Testis (tissue), 3 donors: ENCODE data around the gene IZUMO4. TPM values are rescaled to one million over a fixed set of nuclear protein-coding genes. Genes with fewer than 3 reads are reported as not detected.

Source experiments
- DNase-seq: peaks from one replicate; pipeline ENCODE4 v3.0.0-alpha.2; 2019
- H3K27ac ChIP-seq, 2 donors: fragments of 200-600 bp; sonication (generic); one replicate each; pipeline ENCODE4 v1.5.1; 2019
- H3K27me3 ChIP-seq: fragments of 200-600 bp; sonication (generic); one replicate; pipeline ENCODE4 v1.5.1; 2019
- H3K36me3 ChIP-seq: fragments of 200-600 bp; sonication (generic); one replicate; pipeline ENCODE4 v1.5.1; 2017; ENCODE audit warnings: low read depth; ENCODE audit errors: missing control alignments
- H3K4me1 ChIP-seq: fragments of 200-600 bp; sonication (generic); one replicate; pipeline ENCODE4 v1.5.1; 2019
- H3K4me3 ChIP-seq, 2 donors: fragments of 200-600 bp; sonication (generic); one replicate each; pipeline ENCODE4 v1.5.1; 2017 to 2019
- H3K9me3 ChIP-seq: fragments of 200-600 bp; sonication (generic); one replicate; pipeline ENCODE4 v1.5.1; 2017
- POLR2A ChIP-seq: fragments of 450-650 bp; IDR thresholded peaks from one replicate; pipeline ENCODE4 v1.6.1; 2017; ENCODE audit warnings: antibody characterized with exemption, mild to moderate bottlenecking, moderate library complexity
- WGBS, 2 donors: methylation state at CpG; one replicate each; pipeline ENCODE4 v1.1.5; 2018; 5-methylcytosine and 5-hydroxymethylcytosine counted together
- intact Hi-C: fragments of 100-400 bp; cut with DNase I; formaldehyde crosslinking; loops from one replicate; pipeline ENCODE4 v1.15.1; 2023; ENCODE audit warnings: low total_unique reads
- polyA plus RNA-seq: library from polyadenylated mRNA; stranded (reverse); fragments of 350-450 nt; fragmentation: Illumina TruSeq; extraction: RNeasy Lipid Tissue Mini Kit (QIAGEN cat#74804); gene quantifications from one replicate; pipeline ENCODE4 v1.2.3, GENCODE V29; 2014; ENCODE audit warnings: low read depth, low replicate concordance; ENCODE audit not compliant: insufficient read depth
- total RNA-seq, 2 donors: library from RNA; depleted of rRNA; stranded (reverse); fragments of >200 nt; gene quantifications; one replicate each; pipeline ENCODE4 v1.2.3, GENCODE V29; 2016
- TF ChIP-seq, protein P1 (sequence below), 3 experiments: fragments of 450-650 bp in 2 of 3; fragments of 200-600 bp in 1 of 3; sonication (generic) in 1 of 3; IDR thresholded peaks; one replicate each; pipeline ENCODE4 v1.5.1; 2016 to 2019; ENCODE audit warnings: antibody characterized with exemption in 3 of 3, mild to moderate bottlenecking in 2 of 3, moderate library complexity in 1 of 3

IZUMO4 gene
- total and polyA plus RNA-seq, 3 donors from 2014 or later, result 208 to 796 (median 276) TPM

DNA sequence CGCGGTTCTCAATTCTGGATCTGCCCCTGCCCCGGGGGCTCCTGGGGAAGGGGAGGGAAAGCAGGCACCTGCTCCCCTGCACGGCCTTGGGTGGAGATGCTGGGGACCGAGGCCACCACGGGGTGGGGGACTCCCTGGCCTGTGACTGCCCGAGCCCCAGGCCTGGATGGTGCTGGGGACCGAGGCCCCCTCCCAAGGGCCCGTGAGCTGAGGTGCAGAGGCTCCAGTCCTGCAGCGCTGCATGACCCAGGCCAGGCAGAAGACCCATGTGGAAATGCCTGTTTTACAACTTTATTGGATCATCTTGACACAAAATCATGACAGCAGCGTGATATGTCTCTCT lies 4.0 kb downstream of the IZUMO4 start:
- intact Hi-C loops, result no loop called here
- WGBS, 2 donors, result 90 to 100% methylated on average over 4 to 11 of the region's 11 CpGs
- no peaks in the 10 kb centered on the region for H3K9me3 ChIP-seq

DNA sequence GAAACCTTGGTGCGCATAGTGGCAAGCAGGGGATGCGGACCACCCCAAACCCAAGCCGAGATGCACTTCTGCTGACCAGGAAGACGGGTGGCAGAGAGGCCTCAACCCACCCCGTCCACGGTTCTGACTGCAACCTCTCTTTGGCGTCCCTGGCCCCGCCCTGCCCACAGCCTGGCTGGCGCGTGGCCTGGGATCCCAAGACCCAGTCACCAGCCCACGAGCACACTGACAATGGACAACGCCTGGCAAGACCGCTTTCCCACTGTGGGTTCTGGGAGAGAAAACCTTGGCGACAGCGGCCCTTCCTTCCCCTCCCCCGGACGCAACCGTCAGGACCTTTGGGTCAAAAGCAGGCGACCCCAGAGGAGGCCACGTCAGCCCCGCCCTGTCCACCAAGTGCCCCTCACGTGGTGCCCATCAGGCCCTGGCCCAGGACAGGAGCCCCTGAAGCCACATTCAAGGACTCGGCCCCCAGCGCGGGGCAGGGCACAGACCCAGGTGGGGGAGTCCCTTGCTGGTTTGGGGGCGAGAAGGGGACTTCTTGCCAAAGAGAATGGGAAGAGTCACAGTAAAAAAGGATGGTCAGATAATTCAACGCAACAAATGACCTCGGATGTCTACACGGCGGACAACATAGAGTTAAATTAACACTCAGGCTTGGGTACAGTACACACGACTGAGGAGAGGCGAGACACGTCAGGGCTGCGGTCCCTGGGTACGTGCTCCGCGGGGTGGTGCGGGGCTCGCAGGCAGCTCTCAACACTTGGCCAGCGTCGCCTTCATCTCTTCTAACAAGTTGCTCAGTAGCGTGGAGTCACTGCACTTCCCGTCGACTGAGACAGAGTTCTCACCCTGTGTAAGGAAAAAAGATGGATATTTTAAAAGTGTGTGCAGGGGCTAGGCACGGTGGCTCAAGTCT lies 5.0 kb downstream of the IZUMO4 start:
- Histone ChIP-seq H3K4me1 (no peaks in the 10 kb centered on the region), H3K27ac (no peak overlapping the region), H3K27me3 (no peaks in the 10 kb centered on the region), H3K9me3 (no peaks in the 10 kb centered on the region), H3K36me3 (no peaks in the 10 kb centered on the region), H3K4me3 (no peak overlapping the region)
- WGBS, 2 donors, result 91% methylated on average over 43 to 45 of the region's 45 CpGs
- DNase-seq, result no peak
- intact Hi-C loops, result no loop called here
- TF ChIP-seq POLR2A, result no peak

More for the DNA sequence above, 4.0 kb downstream of the IZUMO4 start:
- H3K4me1 ChIP-seq, result no peaks in the 10 kb centered on the region
- no peak overlapping the region for H3K4me3 ChIP-seq
- no peak for TF ChIP-seq POLR2A
- TF ChIP-seq, protein P1, sequence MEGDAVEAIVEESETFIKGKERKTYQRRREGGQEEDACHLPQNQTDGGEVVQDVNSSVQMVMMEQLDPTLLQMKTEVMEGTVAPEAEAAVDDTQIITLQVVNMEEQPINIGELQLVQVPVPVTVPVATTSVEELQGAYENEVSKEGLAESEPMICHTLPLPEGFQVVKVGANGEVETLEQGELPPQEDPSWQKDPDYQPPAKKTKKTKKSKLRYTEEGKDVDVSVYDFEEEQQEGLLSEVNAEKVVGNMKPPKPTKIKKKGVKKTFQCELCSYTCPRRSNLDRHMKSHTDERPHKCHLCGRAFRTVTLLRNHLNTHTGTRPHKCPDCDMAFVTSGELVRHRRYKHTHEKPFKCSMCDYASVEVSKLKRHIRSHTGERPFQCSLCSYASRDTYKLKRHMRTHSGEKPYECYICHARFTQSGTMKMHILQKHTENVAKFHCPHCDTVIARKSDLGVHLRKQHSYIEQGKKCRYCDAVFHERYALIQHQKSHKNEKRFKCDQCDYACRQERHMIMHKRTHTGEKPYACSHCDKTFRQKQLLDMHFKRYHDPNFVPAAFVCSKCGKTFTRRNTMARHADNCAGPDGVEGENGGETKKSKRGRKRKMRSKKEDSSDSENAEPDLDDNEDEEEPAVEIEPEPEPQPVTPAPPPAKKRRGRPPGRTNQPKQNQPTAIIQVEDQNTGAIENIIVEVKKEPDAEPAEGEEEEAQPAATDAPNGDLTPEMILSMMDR (IDR thresholded peaks at IDR 0.05), result no peak
- H3K36me3 ChIP-seq, result no peaks in the 10 kb centered on the region
- no peak for DNase-seq
- H3K27me3 ChIP-seq, result no peaks in the 10 kb centered on the region
- no peak overlapping the region for H3K27ac ChIP-seq

DNA sequence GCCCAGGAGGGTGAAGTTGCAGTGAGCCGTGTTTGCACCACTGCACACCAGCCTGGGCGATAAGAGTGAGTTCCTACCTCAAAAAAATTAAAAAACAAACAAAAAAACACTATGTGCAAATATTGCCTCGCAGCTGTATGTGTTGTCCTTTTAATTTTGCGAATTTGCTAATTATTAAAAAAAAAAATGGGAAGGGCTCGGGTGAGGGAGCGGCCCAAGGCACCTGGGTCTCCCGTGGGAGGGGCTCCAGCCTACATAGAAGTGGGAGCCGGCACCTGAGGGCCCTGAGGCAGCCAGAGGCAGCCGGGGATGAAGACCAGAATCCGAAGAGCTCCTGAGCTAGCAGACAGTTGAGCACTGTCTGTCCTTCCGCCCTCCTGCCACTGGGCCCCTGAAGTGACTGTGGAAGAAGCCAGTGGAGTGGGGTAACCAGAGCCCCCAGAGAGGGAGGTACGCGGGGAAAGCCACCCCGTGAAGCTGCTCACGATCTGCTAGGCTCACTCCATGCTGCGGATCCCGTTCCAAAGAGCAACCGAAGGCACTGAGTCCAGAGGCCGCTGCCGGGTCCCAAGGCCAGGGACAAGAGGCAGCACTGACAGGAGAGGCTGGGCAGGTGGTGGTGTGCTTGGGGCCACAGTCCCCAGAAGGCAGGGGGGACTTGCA lies 6.5 kb downstream of the IZUMO4 start:
- no peak overlapping the region for H3K27ac ChIP-seq
- intact Hi-C loops, result no loop called here
- H3K36me3 ChIP-seq, result no peaks in the 10 kb centered on the region
- WGBS, 2 donors, result 81 to 84% methylated on average over 16 to 20 of the region's 20 CpGs
- TF ChIP-seq, protein P1 (IDR thresholded peaks at IDR 0.05), result no peak
- TF ChIP-seq POLR2A, result no peak
- no peaks in the 10 kb centered on the region for H3K9me3 ChIP-seq
- no peaks in the 10 kb centered on the region for H3K4me1 ChIP-seq
- H3K27me3 ChIP-seq, result no peaks in the 10 kb centered on the region
- no peak overlapping the region for H3K4me3 ChIP-seq
- DNase-seq, result no peak

- Histone ChIP-seq H3K4me3 (no peak overlapping the region), H3K9me3 (no peaks in the 10 kb centered on the region), H3K36me3 (no peaks in the 10 kb centered on the region), H3K27me3 (no peaks in the 10 kb centered on the region), H3K4me1 (no peaks in the 10 kb centered on the region), H3K27ac (no peak overlapping the region)
- TF ChIP-seq, protein P1 (IDR thresholded peaks at IDR 0.05), result no peak
- TF ChIP-seq POLR2A, result no peak
- 94 to 96% methylated on average over 13 to 20 of the region's 23 CpGs for WGBS, 2 donors
- intact Hi-C loops, result no loop called here
- DNase-seq, result no peak
Observed at GRCh38 chr19:2108251-2109016, 11.7 kb downstream of the IZUMO4 start.
